RPMI8226 (cell line): ENCODE data around the gene KRT13.

Experiments
- DNase-seq: peaks from one replicate; pipeline ENCODE4 v3.0.0-alpha.2; 2015

Gene KRT13

GRCh38 chr17:41491476-41491875 lies 13.9 kb downstream of the KRT13 start:
- no peak for DNase-seq

GRCh38 chr17:41490000-41490990 lies 15.1 kb downstream of the KRT13 start:
- no peak for DNase-seq

GRCh38 chr17:41489531-41489930 lies 15.9 kb downstream of the KRT13 start, which contains the start of gene KRT36:
TSS of gene KRT36 (minus strand) at chr17:41489910. CDS start at chr17:41489864, 46 bp downstream.
- no peak for DNase-seq

GRCh38 chr17:41486809-41487530 lies 18.4 kb downstream of the KRT13 start:
- DNase-seq = peak; percentile 30

- DNase-seq = no peak
Measured at GRCh38 chr17:41486316-41486715, 19.1 kb downstream of the KRT13 start.

GRCh38 chr17:41484920-41485904 lies 20.2 kb downstream of the KRT13 start:
- DNase-seq = no peak

GRCh38 chr17:41483991-41484826 lies 21.2 kb downstream of the KRT13 start:
- DNase-seq = no peak

GRCh38 chr17:41483531-41483930 lies 21.9 kb downstream of the KRT13 start:
- no peak for DNase-seq

GRCh38 chr17:41481036-41481435 lies 24.4 kb downstream of the KRT13 start, which contains the start of gene KRT35:
TSS of gene KRT35 (minus strand) at chr17:41481151. CDS start at chr17:41481097, 54 bp downstream.
- no peak for DNase-seq

- DNase-seq = no peak
Measured at GRCh38 chr17:41480581-41480980, 24.8 kb downstream of the KRT13 start.

- peak; percentile 80 for DNase-seq
Measured at GRCh38 chr17:41480136-41480535, 25.3 kb downstream of the KRT13 start.

- no peak for DNase-seq
Measured at GRCh38 chr17:41478237-41478636, 27.2 kb downstream of the KRT13 start.

GRCh38 chr17:41476866-41477815 lies 28.3 kb downstream of the KRT13 start:
- no peak for DNase-seq

- no peak for DNase-seq
Measured at GRCh38 chr17:41475421-41475820, 30.0 kb downstream of the KRT13 start.

GRCh38 chr17:41474863-41475262 lies 30.5 kb downstream of the KRT13 start:
- no peak for DNase-seq

- no peak for DNase-seq
Measured at GRCh38 chr17:41468346-41468745, 37.1 kb downstream of the KRT13 start.

- no peak for DNase-seq
Measured at GRCh38 chr17:41467561-41467960, 37.9 kb downstream of the KRT13 start.

- no peak for DNase-seq
Measured at GRCh38 chr17:41466988-41467387, 38.4 kb downstream of the KRT13 start, which contains the start of gene KRT32. TSS of gene KRT32 (minus strand) at chr17:41467386. CDS start at chr17:41467325, 61 bp downstream.

- peak; percentile 31 for DNase-seq
Measured at GRCh38 chr17:41464682-41465081, 40.7 kb downstream of the KRT13 start.

- no peak for DNase-seq
Measured at GRCh38 chr17:41464173-41464572, 41.2 kb downstream of the KRT13 start.
